ENCODE data around the gene FOXR2. TPM values are rescaled to one million over a fixed set of nuclear protein-coding genes. Genes with fewer than 3 reads are reported as not detected.

FOXR2 gene, protein sequence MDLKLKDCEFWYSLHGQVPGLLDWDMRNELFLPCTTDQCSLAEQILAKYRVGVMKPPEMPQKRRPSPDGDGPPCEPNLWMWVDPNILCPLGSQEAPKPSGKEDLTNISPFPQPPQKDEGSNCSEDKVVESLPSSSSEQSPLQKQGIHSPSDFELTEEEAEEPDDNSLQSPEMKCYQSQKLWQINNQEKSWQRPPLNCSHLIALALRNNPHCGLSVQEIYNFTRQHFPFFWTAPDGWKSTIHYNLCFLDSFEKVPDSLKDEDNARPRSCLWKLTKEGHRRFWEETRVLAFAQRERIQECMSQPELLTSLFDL
- polyA plus RNA-seq (ENCODE audit: insufficient read length in 12 of 12), result not detected
- long read RNA-seq, donor 1, result 0 reads
- long read RNA-seq, donor 2, result 0 reads
- long read RNA-seq, donor 3, result 0 reads
- long read RNA-seq, donor 4, result 0 reads
- long read RNA-seq, donor 5, result 0 reads
- long read RNA-seq, donor 6, result 0 reads
- long read RNA-seq, donor 7, result 0 reads
- long read RNA-seq, donor 8, result 0 reads
- long read RNA-seq, donor 9, result 0 reads
- long read RNA-seq, donor 10, result 0 reads
- long read RNA-seq, donor 11, result 0 reads

DNA sequence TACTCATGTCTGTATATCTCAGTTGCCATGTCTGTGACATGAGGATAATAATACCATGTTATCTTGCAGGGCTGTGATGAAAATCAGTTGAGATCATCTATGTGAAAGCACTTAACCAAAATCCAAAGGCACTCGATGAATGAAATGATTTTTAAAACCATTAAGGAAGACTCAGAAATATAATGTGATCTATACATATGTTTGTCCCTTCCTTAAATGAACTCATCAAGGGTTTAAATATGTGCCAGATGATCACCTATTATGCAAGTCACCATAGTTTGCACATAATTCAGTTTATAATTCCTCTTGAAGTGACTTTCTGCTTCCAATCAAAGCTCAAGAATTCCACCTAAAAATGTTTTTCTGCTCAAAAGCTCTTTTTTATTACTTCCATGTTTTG is at the start of gene FOXR2:
Gene FOXR2, plus strand, starts transcription at position 301 of the 400 bp plus-strand sequence. CDS start 312 bp downstream, outside the sequence.
- no peak for DNase-seq

DNA sequence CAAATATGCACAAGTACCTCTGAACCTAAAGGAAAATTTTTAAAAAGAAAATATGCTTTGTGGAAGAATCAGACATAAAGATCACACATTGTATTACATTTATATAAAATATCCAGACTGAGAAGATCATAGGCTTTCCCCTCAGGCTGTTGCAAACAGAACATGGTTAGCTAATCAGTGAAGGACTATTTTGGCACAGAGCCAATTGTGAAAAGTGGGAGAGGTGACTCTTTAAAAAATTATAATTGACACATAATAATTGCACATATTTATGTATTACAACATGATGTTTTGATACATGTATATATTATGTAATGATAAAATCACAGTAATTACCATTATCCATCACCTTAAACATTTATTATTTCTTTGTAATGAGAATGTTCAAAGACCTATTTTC is 44.1 kb upstream of the FOXR2 start:
- DNase-seq, result no peak

DNA sequence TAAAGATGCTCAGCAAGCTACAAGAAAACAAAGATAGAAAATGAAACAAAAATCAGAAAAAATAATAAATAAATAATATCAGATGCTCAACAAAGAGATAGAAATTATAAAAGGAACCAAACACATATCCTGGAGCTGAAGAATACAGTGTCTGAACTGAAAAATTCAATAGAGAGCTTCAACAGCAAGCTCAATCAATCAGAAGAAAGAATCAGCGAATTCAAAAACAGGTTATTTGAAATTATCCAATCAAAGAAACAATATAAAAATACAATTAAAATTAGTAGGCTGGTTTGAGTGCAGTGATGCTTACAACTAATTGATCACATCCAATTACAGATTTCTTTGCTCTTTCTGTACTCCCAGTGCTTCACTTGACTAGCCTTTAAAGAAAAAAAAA is 40.8 kb upstream of the FOXR2 start:
- DNase-seq, result no peak

DNA sequence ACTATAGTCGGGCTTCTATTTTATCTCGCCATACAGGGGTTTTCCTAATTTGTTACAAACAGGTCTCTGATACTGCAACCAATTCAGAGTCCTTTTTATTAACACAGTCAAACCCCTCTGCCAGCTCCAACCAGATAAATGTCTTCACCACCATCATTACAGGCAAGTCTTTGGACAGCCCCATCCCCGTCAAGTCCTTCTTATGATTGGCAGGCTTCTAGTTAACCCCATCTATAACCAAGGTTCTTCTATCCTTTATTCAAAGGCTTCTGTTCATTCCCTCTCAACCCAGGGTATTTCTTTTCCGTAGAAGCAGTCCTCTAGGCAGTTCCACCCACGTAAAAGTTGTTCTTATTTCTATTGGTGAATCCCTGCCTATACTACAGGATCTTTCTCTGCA is 29.9 kb upstream of the FOXR2 start:
- DNase-seq, result no peak

DNA sequence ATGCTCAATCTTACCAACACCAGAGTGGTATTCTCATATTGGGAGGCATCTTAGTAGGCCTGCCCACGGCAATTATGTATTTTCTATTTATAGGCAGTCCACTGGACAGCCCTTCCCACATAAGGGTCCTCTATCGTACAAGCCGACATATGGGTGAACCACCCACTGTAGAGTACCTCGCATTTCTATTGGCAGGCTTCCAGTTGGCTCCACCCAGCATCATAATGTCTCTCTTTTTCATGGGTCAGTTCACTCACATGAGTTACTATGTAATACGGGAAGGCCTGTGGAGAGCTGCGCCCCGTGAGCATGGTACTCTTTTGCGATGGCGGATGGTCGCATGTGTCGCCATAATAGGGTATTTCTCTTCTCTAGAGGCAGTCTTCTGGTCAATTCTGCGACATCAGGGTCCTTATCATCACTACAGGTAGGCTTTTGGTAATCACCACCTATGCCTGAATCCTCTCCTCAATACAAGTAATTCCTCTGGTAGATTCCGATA is 29.4 kb upstream of the FOXR2 start:
- no peak for DNase-seq

DNA sequence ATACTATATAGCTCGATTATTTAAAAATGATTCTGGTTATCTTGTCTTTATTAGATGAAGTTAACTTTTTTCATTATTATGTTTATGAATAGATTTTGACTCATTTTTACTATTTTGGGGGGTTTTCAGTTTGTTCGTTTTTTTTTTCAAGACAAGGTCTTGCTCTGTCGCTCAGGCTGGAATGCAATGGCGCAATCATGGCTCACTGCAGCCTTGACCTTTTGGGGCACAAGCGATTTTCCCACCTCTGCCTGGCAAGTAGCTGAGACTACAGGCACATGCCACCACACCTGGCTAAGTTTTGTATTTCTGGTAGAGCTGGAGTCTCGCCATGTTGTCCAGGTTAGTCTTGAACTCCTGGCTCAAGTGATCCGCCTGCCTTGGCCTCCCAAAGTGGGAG is 24.9 kb upstream of the FOXR2 start:
- no peak for DNase-seq

DNA sequence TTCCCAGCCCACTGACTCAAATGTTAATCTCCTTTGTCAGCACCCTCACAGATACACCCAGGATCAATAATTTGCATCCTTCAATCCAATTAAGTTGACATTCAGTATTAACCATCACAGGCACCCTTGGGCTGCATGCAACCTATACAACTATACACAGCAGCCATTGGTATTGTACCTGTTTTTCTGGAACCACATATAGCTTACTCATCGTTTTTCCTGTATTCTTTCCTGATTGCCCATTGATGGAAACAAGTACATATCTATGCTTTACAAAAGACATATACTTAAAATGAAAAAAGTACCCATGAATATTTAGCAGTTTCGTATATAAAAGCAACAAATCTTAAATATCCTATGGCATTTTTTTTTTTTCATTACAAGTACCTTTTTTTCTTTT is 3.7 kb upstream of the FOXR2 start:
- no peak for DNase-seq

DNA sequence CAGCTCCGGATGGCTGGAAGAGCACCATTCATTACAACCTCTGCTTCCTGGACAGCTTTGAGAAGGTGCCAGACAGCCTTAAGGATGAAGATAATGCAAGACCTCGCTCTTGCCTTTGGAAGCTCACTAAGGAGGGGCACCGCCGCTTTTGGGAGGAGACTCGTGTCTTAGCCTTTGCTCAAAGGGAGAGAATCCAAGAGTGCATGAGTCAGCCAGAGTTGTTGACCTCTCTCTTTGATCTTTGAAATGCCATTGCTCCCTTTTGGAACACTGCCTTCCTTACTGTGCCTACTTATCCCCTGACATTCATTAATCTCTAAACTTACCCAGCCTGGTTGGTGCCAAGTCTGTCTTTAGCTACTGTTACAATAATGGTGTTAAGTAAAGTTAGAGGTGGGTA is 1.2 kb downstream of the FOXR2 start:
- DNase-seq, result no peak

DNA sequence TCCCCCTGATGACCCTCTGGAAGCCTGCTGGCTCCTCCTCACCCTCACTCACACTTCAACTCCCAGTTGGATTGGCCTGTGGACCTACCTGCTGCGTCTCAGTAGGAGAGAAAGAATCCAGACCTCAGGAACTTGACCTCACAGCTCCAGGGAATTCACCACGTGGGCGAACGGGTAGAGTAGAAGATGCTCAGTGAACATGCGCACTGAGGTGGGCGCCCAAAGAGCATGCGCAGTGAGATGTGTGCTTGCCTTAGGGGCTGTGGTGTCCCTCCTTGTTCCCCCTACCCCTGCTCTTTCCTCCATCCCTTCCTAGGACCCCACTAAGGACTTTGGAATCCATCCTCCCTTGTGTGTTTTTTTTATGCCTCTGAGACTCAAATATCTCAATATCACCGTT is 12.9 kb downstream of the FOXR2 start:
- DNase-seq, result no peak

DNA sequence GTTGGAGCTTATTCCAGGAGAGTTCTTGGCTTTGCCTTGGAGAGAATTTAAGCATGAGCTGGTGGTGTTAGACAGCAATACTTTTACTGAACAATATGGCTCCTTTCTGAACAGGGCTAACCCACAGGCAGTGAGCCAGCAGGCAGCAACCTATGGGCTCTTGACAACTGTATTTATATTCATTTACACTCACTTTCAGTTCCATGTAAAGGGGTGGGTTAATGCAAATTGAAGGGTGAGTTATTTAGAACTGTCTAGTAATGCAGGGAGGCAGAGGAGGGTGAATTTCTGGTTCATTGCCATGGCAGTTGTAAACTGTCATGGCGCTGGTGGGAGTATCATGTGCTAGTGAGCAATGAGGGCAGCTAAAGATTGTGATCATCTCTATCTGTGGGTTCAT is 15.7 kb downstream of the FOXR2 start:
- no peak for DNase-seq

DNA sequence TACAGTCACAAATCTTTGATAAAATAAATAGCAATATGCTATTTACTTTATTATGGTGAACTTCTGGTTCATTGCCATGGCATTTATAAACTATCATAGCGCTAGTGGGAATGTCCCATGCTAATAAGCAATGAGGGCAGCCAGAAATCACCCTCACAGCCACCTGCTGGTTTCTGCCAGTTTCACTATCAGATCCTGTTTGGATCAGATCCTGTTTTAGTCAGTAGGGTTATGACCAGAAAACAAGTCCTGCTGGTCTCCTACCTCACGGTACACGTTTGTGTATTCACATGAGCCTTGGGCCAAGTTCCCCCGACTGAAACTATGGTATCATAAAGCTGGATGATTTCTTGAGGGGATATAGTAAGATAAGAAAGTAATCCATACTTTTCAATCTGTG is 17.7 kb downstream of the FOXR2 start:
- DNase-seq, result no peak

DNA sequence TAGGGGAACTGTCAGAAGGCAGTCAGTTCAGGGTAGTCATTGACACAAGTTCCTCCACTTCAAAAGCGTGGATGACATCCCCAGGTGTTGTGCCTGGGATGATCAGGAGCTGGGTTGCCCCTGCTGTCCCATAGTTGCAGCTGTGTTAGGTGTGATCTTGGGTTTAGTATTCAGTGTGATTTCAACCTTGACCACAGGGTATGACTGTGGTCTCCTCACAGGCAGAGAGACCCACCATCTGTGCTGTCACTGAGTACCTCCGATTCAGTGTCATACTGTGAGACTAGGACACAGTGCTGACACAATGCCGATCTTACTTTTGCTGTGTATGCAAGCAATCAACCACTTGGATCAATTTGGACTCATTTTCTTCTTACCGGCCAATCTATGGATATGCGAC is 25.2 kb downstream of the FOXR2 start:
- no peak for DNase-seq

DNA sequence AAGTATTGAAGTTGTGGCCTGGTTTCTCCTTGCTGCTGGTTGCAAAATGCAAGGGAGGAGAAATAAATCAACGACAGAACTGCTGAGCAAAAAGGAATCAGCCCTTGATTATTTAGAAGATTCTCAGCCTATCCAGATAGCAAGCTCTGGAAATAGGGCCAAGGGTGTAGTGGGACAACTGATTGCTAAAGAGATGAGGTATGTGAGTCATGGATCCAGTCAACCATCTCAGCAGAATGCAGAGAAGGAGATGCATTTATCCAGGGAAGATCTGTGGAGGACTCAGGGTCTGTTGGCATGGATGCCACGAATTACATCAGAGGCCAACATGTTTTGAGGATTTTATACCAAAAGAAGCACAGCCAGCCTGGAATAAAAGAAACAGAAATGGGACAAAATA is 36.7 kb downstream of the FOXR2 start:
- no peak for DNase-seq

DNA sequence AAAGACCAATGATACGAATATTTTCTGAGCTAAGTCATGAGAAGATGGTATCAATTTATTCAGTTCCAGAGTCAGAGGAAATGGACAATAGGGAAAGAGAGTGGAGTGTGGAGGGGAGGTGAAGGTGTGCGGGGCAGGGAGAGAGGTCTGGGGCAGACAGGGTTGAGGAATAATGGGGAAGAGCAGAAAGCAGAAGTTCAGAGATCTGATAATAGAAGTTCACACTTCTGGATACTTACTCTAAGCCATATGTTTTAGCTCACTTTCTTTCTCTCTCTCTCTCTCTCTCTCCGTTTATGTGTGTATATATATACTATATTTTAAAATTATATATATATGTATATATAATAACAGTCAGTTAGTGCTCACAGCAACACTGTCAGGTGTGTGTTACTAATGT is 40.4 kb downstream of the FOXR2 start:
- DNase-seq, result no peak

DNA sequence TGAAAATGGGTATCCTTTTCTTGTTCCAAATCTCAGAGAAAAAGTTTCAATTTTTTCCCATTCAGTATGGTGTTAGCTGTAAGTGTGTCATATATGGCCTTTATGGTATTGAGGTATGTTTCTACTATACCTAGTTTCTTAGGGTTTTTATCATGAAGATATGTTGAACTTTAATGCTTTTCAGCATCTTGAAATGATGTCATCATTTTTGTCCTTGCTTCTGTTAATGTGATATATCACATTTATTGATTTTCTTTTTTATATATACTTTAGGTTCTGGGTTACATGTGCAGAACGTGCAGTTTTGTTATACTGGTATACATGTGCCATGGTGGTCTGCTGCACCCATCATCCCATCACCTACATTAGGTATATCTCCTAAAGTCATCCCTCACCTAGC is 44.9 kb downstream of the FOXR2 start:
- no peak for DNase-seq

Other genes with a start within 250 kb of the FOXR2 start
- 10 to 100 TPM in 11 of 12 donors, not detected in 1; 37.5 to 57.5 (median 44.0) TPM for gene MAGEH1, start 171.3 kb upstream of the FOXR2 start, polyA plus RNA-seq (ENCODE audit: insufficient read length in 12 of 12)
- gene USP51, start 133.6 kb upstream of the FOXR2 start, polyA plus RNA-seq (ENCODE audit: insufficient read length in 12 of 12), result 1 to 10 TPM in 11 of 12 donors, not detected in 1; 3.4 to 7.7 (median 4.0) TPM
- 10 to 100 TPM in 10 of 12 donors, 1 to 10 TPM in 1, not detected in 1; 8.2 to 25.2 (median 19.9) TPM for gene RRAGB, start 94.3 kb downstream of the FOXR2 start, polyA plus RNA-seq (ENCODE audit: insufficient read length in 12 of 12)